Panc1 (cell line): ENCODE data around the gene USP10.

Experiments
- CTCF ChIP-seq: fragments of 450-650 bp; IDR thresholded peaks from 2 replicates; pipeline ENCODE4 v1.5.1; 2017; ENCODE audit warnings: mild to moderate bottlenecking
- REST ChIP-seq, 2 experiments: IDR thresholded peaks; 2 replicates each; pipeline ENCODE4 v1.6.1; 2011 to 2012; ENCODE audit warnings: low read depth in 2 of 2, control low read depth in 1 of 2, low read length in 1 of 2, mild to moderate bottlenecking in 1 of 2, moderate library complexity in 1 of 2; ENCODE audit not compliant: insufficient read depth in 1 of 2

GRCh38 chr16:84680165-84680842, 19.5 kb upstream of the USP10 start:
- no peak for TF ChIP-seq CTCF
- no peak for TF ChIP-seq REST (IDR thresholded peaks at IDR 0.05; ENCODE audit: insufficient read depth in 1 of 2, low read depth in 2 of 2, low read length in 1 of 2)
